LoVo (cell line): ENCODE results near the gene CENPT.

Experiments used
- DNase-seq: peaks from one replicate; pipeline ENCODE4 v3.0.0-alpha.2; 2016; ENCODE audit warnings: low spot score

The CENPT gene

GRCh38 chr16:67846320-67847063 is 1.0 kb downstream of the CENPT start, which contains the start of gene NUTF2:
Gene NUTF2 (plus strand): TSS chr16:67846933. CDS start chr16:67865131, 18,198 bp downstream.
- DNase-seq: peak; percentile 95

GRCh38 chr16:67846063-67846319 is 1.5 kb downstream of the CENPT start:
- DNase-seq: no peak

DNA sequence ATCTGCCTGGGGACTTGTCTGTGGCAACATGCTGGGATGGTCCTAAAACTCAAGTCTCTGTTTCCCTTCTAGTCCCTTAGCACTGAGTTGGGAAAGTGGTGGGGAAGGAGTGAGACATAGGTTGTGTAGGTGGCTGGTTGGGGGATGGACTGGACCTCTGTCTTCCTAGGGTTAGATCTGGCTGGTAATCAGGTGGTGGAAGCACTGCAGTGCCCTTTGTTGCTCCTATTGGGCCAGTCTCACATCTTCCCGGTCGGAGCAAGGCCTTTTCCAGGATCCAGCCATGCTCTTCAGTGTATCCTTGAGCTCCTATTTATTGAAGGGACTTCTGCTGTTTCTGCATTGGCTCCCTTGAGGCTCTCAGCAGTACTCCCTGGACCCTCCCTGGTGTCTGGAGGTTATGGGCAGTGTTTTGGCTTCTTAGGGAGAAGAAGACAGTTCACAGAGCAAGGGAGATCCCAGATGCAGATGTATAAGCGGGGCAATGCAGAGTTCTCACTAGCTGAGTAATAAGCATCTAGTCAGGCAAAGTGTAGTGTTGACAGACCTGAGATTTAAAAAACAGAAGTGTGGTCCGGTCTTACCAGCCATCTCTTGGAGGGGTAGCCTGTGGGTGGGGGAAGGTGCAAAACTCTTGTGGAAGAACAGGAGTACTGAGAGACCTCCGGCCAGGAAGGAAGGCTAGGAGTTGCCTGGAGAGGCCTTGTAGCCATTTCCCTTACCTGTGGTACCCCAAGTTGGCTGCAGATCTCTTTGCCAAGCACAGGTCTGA is 2.0 kb downstream of the CENPT start:
- no peak for DNase-seq

DNA sequence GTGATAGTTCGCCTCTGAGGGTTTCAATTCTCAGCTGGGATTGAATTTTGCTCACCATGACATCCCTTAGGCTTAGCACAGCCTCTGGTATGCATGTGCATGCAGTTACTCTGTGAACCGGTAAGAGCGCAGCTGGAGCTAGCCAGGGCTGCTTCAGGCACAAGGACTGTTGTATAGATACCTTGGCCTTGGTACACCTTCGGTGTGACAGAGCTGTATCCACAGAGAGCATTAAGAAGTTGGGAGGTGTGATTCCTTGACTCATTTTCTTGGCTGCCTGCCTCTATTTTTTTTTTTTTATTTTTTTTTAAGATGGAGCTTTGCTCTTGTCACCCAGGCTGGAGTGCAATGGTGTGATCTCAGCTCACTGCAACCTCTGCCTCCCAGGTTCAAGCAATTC is 3.0 kb downstream of the CENPT start:
- no peak for DNase-seq

GRCh38 chr16:67843343-67843765 is 4.1 kb downstream of the CENPT start:
- DNase-seq: no peak

DNA sequence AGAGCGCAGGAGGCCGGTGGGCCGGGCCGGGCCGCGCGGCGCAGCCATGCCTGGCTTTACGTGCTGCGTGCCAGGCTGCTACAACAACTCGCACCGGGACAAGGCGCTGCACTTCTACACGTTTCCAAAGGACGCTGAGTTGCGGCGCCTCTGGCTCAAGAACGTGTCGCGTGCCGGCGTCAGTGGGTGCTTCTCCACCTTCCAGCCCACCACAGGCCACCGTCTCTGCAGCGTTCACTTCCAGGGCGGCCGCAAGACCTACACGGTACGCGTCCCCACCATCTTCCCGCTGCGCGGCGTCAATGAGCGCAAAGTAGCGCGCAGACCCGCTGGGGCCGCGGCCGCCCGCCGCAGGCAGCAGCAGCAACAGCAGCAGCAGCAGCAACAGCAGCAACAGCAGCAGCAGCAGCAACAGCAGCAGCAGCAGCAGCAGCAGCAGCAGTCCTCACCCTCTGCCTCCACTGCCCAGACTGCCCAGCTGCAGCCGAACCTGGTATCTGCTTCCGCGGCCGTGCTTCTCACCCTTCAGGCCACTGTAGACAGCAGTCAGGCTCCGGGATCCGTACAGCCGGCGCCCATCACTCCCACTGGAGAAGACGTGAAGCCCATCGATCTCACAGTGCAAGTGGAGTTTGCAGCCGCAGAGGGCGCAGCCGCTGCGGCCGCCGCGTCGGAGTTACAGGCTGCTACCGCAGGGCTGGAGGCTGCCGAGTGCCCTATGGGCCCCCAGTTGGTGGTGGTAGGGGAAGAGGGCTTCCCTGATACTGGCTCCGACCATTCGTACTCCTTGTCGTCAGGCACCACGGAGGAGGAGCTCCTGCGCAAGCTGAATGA is 4.8 kb downstream of the CENPT start:
- no peak for DNase-seq

GRCh38 chr16:67841816-67842508 is 5.5 kb downstream of the CENPT start, which contains the start of gene THAP11:
Gene THAP11 (plus strand): TSS chr16:67842320. CDS start chr16:67842555, 235 bp downstream.
- DNase-seq: peak; percentile 97

DNA sequence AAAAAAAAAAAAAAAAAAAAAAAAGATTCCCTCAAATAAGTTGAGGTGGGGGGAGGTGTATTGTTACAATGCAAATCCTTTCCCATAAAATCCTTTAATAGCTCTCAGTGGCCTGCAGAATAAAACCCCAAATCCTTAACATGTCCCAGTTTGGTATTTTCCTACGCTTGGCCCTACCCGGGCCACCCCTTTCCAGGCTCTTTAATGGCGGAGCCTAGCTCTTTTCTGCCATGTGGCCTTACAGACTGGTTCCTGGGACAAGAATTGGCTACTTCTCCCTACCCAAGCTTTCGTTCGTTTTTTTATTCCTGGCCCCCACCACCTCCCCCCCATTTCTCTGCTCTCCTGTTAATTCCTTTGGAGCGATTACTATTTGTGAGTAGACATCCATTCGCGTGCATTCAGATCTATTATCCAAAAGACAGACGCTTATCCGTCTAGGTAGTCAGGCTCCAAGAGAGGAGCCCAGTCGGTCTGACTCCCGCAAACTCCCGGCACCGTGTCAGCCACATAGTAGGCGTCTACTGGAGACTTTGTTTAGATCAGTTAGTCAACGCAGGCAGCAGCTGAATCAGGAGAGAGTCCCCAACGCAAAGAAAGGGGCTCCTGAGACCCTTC is 6.2 kb downstream of the CENPT start:
- no peak for DNase-seq

GRCh38 chr16:67837811-67838210 is 9.7 kb downstream of the CENPT start:
- DNase-seq: no peak

- DNase-seq: peak; percentile 18
Observed at GRCh38 chr16:67837190-67837589, 10.3 kb downstream of the CENPT start.

GRCh38 chr16:67834242-67834614 is 13.3 kb downstream of the CENPT start:
- DNase-seq: no peak

- peak; percentile 90 for DNase-seq
Observed at GRCh38 chr16:67833415-67834241, 13.9 kb downstream of the CENPT start.

DNA sequence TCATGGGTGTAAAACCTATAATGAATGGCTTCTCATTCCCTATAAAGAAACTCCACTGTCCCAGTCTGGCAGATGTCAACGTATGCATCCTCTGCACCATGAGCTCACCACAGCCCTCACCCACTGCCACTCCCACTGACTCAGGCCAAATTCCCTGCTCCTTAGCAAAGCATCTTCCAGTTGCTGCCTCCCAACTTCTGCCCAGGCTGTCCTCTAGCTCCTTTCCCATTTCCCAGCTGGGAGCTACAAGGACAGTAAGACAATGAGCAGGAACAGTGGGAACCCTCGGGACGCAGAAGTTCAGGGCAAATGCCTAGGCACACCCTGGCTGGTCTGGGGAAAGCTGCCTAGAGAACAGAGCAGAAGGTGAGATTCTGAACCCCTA is 14.5 kb downstream of the CENPT start:
- peak; percentile 36 for DNase-seq

DNA sequence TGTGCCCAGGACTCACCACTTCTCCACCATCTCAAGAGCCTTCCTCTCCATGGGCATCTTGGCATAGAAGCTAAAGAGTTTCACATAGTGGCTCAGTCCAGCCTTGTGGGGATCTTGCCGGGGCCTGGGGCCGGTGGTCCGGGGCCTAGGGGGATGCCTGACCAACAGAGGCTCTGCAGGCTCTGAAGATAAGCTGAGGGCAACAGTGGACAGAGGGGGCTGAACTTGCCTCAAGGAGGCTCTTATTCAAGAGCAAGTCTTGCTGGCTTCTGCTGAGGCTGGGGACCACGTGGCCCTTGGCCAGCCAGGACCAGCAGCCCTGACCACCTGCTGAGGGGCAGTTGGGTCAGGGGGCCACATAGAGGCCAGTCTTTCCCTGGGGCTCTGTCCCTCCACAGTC is 18.8 kb downstream of the CENPT start:
- DNase-seq: no peak

DNA sequence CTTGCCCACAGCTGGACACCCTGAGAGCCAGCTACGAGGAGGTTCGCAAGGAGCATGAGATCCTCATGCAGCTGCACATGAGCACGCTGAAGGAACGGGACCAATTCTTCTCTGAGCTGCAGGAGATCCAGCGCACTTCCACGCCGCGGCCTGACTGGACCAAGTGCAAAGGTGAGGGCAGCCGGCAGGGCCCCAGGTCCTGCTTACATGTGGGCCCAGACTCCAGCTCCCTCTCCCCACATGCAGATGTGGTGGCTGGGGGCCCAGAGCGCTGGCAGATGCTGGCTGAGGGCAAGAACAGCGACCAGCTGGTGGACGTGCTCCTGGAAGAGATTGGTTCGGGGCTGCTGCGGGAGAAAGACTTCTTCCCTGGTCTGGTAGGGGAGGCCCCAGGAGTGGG is 21.6 kb downstream of the CENPT start:
- no peak for DNase-seq

DNA sequence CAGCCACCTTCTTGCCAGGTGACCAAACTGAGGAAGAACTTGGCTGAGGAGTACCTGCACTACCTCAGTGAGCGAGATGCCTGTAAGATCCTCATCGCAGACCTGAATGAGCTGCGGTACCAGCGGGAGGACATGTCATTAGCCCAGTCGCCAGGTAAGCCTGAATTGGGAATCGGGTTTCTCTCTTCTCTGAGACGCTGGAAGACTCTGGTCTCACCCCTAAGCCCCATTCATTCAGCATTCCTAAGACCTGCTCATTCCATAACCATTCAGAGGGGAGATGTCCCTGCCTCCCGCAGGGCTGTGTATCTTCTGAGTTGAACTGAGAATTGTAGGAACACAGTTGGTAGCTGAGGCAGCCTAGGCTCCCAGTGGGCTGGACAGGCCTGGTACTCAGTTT is 22.4 kb downstream of the CENPT start:
- DNase-seq: no peak

DNA sequence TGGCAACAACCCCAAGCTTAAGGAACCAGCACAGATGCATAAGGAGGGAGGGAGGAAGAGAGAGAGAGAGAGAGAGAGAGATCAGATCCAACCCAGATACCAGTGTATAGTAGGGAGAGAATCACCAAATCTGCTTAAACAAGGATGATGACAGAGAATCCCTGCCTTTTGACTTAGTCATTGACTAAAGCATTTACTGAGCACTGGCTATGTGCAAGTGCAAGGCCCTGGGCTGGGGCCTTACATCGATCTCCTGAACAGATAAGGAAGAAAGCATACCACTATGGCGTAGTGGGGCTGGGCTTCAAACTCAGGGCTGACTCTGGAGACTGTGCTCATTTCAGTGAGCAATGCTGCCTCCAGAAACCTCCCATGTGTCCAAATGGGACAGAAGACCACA is 25.0 kb downstream of the CENPT start:
- no peak for DNase-seq

GRCh38 chr16:67820608-67821259 is 26.8 kb downstream of the CENPT start:
- DNase-seq: no peak

GRCh38 chr16:67814567-67814966 is 32.9 kb downstream of the CENPT start:
- no peak for DNase-seq

DNA sequence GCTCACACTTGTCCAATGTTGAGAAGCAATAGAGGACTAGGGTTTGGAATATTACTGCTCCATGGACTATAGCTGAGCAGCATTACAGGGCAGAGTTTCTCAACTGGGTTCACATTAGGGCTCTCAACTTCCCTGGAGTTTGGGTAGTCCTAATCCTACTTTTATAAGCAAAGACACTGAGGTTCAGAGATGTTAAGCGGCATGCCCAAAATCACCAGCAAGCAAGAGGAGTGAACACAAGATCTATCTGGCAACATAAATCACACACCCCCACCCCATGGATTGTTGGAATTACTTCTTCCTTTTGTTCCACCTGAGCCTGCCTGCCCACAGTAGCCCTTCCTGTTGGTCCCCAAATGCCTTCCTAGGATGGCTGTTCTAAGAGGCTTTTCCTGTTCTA is 35.6 kb downstream of the CENPT start:
- DNase-seq: no peak
